Fibroblast of peridontal ligament (primary cell): ENCODE data around the gene LST1.
"Not testable (repeated sequence)": the region's sequence is repeated elsewhere in the genome, so short reads cannot be mapped to it uniquely, and the experiment has no call there.

Source experiments
- DNase-seq: peaks from one replicate; pipeline ENCODE4 v3.0.0-alpha.2; 2010; ENCODE audit errors: extremely low read depth

Gene LST1

GRCh38 chr6:31580807-31581433 lies 5.2 kb upstream of the LST1 start:
- DNase-seq, result peak; percentile 63

DNA sequence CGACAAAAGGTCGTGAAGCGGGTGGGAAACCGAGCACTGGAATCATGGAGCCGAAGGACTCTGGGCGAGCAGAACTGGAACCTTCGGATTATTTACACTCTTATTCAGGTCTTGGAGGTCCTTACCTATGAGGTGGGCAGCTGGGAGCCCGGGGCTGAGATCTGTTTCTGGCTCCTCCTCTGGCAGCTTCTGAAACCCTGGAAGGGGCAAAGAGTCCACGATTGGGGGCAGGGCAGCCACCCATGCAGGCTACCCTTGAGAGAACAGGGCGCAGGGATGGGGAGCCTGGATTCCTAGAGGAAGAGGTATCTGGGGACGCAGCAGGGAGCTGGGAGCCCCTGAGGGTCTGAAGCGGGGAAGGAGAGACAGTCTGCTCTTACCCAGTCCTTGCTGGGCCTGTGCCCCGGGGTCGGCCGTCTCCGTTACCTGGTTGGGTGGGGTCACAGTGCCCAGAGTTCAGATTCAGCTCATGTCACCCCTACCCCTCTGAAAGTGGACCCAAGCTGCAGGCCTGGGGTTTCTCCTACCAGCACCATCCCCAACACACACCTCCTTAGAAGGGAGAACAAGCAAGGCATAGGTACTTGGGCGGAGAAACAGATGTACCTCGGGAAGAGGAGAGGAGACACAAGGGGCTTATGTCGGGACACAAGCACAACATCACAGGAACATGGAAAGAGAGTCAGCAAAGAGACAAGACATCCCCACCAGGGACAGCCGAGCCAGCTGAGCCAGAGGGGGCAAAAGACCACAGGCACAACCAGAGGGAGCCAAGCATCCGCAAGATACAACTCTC lies 4.4 kb upstream of the LST1 start:
- peak; percentile 6 for DNase-seq

- no peak for DNase-seq
Measured at GRCh38 chr6:31582230-31582643, 3.8 kb upstream of the LST1 start, which contains the start of gene LTB. Gene LTB, minus strand, starts transcription at chr6:31582424. Its CDS starts 7 bp downstream, at chr6:31582417.

GRCh38 chr6:31585491-31585890 lies 586 bp upstream of the LST1 start:
- DNase-seq, result no peak

GRCh38 chr6:31586599-31587281 lies 663 bp downstream of the LST1 start:
- no peak for DNase-seq

DNA sequence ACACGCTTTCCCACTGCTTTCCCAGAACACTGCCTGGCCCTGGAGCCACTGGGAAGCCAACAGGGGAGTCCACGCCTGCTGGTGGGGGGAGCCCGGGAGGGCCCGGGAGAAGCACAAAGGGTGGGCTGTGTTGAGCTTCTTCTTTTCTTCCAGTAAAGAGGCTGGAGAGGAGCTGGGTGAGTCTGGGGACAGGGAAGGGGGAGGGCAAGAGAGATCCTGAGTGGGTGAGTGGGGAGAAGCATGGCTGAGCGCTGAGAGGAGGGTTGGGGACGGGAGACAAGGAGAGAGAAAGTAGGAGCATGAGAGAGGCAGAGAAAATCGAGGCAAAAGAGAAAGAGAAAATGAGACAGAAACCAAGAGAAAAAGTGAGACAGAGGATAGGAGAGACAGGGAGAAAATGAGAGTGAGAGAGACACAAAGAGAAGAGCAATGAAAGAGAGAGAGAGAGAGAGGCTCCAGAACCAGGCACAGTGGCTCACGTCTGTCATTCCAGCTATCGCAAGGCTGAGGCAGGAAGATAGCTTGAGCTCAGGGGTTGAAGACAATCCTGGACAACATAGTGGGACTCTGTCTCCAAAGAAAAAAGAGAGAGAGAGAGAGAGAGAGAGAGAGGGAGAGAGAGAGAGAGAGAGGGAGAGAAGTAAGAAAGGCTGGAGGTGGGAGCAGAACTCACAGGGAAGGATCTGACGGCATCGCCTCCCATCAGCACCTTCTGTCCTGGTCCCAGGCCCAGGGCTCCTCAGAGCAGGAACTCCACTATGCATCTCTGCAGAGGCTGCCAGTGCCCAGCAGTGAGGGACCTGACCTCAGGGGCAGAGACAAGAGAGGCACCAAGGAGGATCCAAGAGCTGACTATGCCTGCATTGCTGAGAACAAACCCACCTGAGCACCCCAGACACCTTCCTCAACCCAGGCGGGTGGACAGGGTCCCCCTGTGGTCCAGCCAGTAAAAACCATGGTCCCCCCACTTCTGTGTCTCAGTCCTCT lies 2.0 kb downstream of the LST1 start:
- peak; percentile 11 for DNase-seq

DNA sequence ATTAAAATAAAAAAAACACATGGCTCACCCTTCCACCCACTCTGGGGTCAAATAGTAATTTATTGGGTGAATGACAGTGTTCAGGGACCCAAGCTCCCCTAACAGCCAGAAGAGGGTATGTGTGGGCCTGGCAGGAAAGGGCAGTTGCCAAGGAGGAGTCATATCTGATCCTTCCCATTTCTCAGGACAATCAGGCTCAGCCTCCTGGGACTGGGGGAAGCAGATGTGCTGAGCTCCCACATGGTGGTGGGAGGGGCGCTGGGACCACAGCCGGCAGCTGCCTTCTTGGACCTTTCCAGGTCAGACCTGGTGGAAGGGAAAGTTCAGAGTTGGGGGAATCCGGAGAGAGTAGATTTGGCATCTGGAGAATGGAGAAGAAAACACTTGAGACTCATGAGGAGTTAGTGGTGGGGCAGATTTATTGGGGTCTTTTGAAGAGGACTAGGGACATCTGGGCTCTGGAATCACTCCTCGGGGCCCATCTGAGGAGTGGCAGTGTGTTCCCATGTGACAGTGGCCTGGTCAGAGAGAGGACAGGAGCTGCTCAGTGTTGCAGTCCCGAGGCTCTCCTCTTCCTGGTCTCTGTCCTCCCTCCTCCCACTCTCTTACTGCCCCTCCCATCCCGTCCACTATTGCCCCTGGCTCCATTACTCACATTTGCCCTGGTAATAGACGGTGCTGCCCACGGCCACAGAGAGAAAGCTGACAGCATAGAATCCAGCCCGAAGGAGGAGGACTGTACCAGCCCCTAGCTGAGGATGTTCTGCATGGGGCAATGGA lies 3.0 kb downstream of the LST1 start:
- DNase-seq, result no peak

DNA sequence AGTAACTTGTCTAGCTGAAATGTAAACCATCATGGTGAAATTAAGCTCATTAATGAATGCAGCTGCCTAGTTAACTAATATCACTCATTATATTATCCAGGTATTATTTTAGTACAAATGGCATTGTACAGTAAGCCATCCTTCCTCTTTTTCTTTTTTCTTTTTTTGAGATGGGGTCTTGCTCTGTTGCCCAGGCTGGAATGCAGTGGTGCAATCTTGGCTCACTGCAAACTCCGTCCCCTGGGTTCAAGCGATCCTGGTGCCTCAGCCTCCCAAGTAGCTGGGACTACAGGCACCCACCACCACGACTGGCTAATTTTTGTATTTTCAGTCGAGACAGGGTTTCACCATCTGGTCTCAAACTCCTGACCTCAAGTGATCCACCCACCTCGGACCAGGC lies 4.6 kb downstream of the LST1 start:
- not testable (repeated sequence) for DNase-seq

GRCh38 chr6:31592396-31592771 lies 6.3 kb downstream of the LST1 start:
- no peak for DNase-seq

DNA sequence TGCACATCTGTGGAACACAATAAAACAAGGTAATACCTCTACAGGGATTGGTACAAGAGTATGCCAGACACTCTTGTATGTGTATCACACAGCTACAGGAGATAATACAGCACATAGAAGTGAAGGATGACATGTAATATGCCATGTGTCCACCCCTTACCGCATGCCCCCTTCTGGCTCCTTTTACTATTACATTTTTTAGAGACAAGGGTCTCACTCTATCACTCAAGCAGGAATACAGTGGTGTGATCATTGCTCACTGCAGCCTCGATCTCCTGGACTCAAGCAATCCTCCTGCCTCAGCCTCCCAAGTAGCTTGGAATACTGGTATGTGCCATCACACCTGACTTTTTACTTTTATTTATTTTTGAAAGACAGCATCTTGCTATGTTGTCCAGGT lies 10.9 kb downstream of the LST1 start:
- DNase-seq, result peak; percentile 38

DNA sequence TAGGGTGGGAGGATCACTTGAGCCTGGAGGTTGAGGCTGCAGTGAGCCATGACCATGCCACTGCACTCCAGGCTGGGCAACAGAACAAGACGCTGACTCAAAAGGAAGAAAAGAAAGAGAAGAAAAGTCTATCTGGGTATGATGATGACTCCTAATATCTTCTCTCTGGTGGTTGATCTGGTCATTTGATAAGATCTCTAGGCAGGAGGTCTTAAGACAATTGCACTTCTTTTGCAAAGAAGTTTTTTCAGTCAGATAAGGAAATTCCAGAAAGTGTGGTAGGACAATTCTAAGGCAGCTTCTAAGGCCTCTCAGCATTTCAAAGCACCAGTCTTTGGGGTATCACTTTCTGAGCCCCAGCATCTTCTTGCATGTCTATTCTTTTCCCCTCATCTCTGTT lies 21.2 kb downstream of the LST1 start:
- DNase-seq, result no peak

GRCh38 chr6:31609519-31610406 lies 23.7 kb downstream of the LST1 start:
- no peak for DNase-seq

- DNase-seq, result peak; percentile 45
Measured at GRCh38 chr6:31610968-31611367, 24.9 kb downstream of the LST1 start.

GRCh38 chr6:31614075-31614619 lies 28.1 kb downstream of the LST1 start:
- no peak for DNase-seq

DNA sequence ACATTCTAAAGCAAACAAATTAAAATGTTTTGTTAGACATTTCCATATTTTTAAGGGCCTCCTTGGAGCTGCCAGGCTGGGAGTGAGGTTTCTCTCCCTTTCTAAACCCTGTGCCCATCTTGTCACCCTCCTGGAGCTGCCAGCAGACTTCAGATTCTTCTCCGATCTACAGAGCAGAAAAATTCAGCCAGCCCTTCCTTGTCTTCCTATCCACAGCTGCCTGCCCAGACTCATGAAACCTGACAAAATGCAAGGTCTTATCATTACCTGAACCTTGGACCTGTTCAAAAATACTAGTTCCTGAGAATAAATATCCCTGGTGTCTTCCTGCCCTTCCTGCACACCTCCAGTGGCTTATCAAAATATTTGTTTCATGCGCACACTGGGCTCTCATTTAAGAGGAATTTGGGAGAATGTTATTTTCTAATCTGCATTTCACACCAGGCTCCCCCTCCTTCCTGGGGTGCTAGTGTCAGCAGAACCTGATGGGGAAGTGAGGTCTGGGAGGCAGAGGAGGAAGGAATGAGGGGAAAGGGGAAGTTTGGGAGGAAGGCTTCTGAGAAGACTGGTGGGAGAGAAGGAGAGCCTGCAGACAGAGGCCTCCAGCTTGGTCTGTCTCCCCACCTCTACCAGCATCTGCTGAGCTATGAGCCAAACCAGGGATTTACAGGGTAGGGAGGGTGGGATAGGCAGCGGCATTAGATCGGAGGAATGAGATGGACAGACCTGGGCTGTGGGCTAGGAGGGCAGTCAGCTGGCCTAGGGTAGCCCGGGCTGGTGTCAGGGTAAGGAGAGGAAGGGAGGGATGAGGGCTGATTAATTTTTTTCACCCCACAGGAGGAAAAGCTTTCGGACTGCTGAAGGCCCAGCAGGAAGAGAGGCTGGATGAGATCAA lies 28.9 kb downstream of the LST1 start, which contains the start of gene AIF1:
TSS of gene AIF1 (plus strand) at position 551 of the 895 bp plus-strand sequence. CDS start at position 647, 96 bp downstream.
- no peak for DNase-seq

DNA sequence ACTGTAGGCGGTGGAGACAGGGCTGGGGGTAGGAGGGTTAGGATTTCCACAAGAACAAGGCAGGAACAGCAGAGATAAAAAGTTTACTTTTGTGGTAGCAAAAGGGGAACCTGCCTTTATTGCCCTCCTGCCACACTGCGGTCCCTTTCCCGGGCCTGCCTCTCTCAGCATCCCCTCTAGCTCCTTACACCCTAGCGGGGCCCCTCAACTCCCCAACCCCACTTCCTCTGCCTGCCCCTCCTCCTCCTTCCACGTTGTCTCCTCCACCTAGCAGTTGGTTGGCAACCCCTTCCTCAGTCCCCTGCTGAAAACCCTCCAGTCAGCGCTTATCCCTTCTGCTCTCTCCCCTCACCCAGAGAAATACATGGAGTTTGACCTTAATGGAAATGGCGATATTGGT lies 29.7 kb downstream of the LST1 start:
- DNase-seq, result no peak

GRCh38 chr6:31617010-31617409 lies 30.9 kb downstream of the LST1 start:
- DNase-seq, result no peak
